Peyer's patch (tissue), 4 donors: Measurements from ENCODE around the gene CYTIP. TPM values are rescaled to one million over a fixed set of nuclear protein-coding genes. Genes with fewer than 3 reads are reported as not detected.
A peak's percentile ranks its signal among the peaks of the same experiment; 100 is the strongest.

Experiments used
- DNase-seq, 3 donors: peaks; one replicate each; pipeline ENCODE4 v3.0.0-alpha.2; 2017 to 2019
- H3K27ac ChIP-seq, 4 donors: fragments of 200-600 bp; sonication (generic); one replicate each; pipeline ENCODE4 v1.5.1; 2016 to 2019
- H3K27me3 ChIP-seq, 2 donors: fragments of 200-600 bp; sonication (generic); one replicate each; pipeline ENCODE4 v1.5.1; 2019
- H3K36me3 ChIP-seq, 3 donors: fragments of 200-600 bp; sonication (generic); one replicate each; pipeline ENCODE4 v1.5.1; 2016 to 2019
- H3K4me1 ChIP-seq, 4 donors: fragments of 200-600 bp; sonication (generic); one replicate each; pipeline ENCODE4 v1.5.1; 2016 to 2019
- H3K4me3 ChIP-seq, 4 donors: fragments of 200-600 bp; sonication (generic); 1 replicate in 3 of 4; 2 replicates in 1 of 4; pipeline ENCODE4 v1.5.1; 2016 to 2019; ENCODE audit warnings: mild to moderate bottlenecking in 1 of 4
- H3K9me3 ChIP-seq, 4 donors: fragments of 200-600 bp; sonication (generic); one replicate each; pipeline ENCODE4 v1.5.1; 2016 to 2019; ENCODE audit warnings: mild to moderate bottlenecking in 1 of 4
- POLR2A ChIP-seq, 2 donors: fragments of 450-650 bp; IDR thresholded peaks; one replicate each; pipeline ENCODE4 v1.5.1; 2017; ENCODE audit warnings: antibody characterized with exemption in 2 of 2, mild to moderate bottlenecking in 2 of 2, moderate library complexity in 2 of 2
- total RNA-seq, 4 donors: library from RNA; depleted of rRNA; stranded (reverse); fragments of >200 nt; gene quantifications; one replicate each; pipeline ENCODE4 v1.1.0, GENCODE V29; 2016
- TF ChIP-seq, protein P1 (sequence below), 6 experiments: fragments of 450-650 bp in 4 of 6; fragments of 200-600 bp in 2 of 6; sonication (generic) in 1 of 6; IDR thresholded peaks; one replicate each; pipeline ENCODE4 v1.5.1; 2017 to 2019; ENCODE audit warnings: antibody characterized with exemption in 6 of 6, mild to moderate bottlenecking in 3 of 6, moderate library complexity in 1 of 6

CYTIP gene
- total RNA-seq, 4 donors from 2014 or later, result 11.8 to 182 (median 21.0) TPM

DNA sequence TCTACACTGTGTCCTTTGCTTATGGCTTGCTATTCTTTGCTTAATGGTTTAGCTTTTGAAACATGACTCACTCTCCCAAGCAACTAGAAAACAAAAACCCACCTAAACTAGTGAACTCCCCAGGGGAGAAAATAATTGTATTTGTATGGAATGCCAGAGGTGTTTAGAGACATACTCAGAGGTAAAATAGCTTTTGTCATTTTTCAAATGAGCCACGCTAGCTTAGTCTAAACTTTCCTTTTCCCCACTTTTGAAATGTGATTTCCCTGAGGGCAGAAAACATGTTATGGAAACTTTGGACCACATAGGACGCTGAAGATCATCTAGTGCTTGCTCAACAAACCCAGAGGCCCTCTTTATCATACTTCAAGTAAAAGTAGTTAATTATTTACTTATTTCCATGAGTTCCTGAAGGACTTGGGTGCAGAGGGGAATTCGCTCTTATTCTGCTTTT, 16.5 kb upstream of the CYTIP start:
- Histone ChIP-seq H3K27me3 (no peaks in the 10 kb centered on the region), H3K9me3 (no peaks in the 10 kb centered on the region), H3K4me1 (peaks cover 0 to 6% (median 0%) of the 10 kb centered on the region in 4 donors), H3K36me3 (no peaks in the 10 kb centered on the region), H3K4me3 (no peak overlapping the region), H3K27ac (peak overlapping the region in 2 of 4 donors; percentile 34 to 49)
- TF ChIP-seq, protein P1, sequence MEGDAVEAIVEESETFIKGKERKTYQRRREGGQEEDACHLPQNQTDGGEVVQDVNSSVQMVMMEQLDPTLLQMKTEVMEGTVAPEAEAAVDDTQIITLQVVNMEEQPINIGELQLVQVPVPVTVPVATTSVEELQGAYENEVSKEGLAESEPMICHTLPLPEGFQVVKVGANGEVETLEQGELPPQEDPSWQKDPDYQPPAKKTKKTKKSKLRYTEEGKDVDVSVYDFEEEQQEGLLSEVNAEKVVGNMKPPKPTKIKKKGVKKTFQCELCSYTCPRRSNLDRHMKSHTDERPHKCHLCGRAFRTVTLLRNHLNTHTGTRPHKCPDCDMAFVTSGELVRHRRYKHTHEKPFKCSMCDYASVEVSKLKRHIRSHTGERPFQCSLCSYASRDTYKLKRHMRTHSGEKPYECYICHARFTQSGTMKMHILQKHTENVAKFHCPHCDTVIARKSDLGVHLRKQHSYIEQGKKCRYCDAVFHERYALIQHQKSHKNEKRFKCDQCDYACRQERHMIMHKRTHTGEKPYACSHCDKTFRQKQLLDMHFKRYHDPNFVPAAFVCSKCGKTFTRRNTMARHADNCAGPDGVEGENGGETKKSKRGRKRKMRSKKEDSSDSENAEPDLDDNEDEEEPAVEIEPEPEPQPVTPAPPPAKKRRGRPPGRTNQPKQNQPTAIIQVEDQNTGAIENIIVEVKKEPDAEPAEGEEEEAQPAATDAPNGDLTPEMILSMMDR (IDR thresholded peaks at IDR 0.05), result no peak
- no peak for TF ChIP-seq POLR2A (IDR thresholded peaks at IDR 0.05)
- DNase-seq, result no peak

DNA sequence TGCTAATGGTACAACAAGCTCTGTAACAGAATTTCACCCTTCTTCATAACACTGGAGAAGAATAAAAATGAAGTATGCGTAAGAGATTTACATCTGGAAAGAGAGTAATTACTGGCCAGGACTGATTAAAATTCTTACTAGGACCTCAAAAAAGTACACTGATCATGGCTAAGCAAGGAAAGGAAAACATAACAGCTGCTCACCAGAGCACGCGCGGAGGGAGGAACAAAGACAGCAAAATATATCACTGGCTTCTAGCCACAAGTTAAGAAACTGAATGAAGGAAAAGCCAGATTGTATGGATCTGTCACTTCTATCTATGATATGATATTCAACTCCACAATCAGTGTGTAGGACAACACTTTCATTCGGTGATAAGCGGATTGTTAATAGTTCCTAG, 15.6 kb upstream of the CYTIP start:
- DNase-seq, result no peak
- no peak overlapping the region for H3K4me3 ChIP-seq

DNA sequence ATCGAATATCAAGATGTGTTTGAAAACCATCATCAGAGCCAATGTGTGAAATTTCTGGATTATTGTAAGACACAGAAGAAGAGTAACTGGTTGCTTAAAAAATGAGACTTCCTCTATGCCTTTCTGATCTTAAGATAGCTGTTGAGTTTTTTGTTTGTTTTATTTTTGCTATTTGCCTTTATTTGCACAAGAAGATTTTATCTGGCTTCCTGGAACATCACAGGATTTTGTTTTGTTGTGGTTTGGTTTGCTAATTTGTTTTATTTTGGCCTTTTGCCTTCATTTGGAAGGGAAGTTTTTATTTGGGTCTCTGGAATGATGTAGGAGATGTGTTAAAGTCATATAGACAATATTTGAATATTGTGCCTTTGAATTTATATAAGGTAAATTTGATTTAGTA, 3.9 kb upstream of the CYTIP start:
- TF ChIP-seq, protein P1 (IDR thresholded peaks at IDR 0.05), result no peak
- peak in 1 of 2 donors; percentile 15 for TF ChIP-seq POLR2A (IDR thresholded peaks at IDR 0.05)
- H3K27ac ChIP-seq, result peak overlapping the region in 2 of 4 donors; percentile 3 to 55
- no peak for DNase-seq
- H3K4me1 ChIP-seq, result peaks cover 0 to 4% (median 0%) of the 10 kb centered on the region in 4 donors
- H3K4me3 ChIP-seq, result no peak overlapping the region
- H3K9me3 ChIP-seq, result no peaks in the 10 kb centered on the region
- no peaks in the 10 kb centered on the region for H3K36me3 ChIP-seq
- H3K27me3 ChIP-seq, result no peaks in the 10 kb centered on the region

More for the DNA sequence above, 15.6 kb upstream of the CYTIP start:
- Histone ChIP-seq H3K4me1 (peaks cover 0 to 6% (median 0%) of the 10 kb centered on the region in 4 donors), H3K9me3 (no peaks in the 10 kb centered on the region), H3K36me3 (no peaks in the 10 kb centered on the region), H3K27ac (no peak overlapping the region), H3K27me3 (no peaks in the 10 kb centered on the region)
- TF ChIP-seq, protein P1 (IDR thresholded peaks at IDR 0.05), result no peak
- TF ChIP-seq POLR2A (IDR thresholded peaks at IDR 0.05), result no peak

DNA sequence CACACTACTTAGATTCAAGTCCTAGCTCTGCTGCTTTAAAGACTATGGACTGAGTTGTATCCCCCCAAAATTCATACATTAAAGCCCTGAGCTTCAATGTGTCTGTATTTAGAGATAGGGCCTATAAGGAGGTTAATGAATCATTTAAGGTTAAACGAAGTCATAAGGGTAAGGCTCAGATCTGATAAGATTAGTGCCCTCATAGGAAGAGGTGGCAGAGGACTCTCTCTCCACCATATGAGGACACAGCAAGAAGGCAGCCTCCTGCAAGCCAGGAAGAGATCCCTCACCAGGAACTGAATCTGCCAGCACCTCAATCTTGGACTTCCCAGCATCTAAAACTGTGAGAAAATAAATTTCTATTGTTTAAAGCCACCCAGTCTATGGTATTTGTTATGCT, 3.1 kb upstream of the CYTIP start:
- peak overlapping the region in 3 of 4 donors; percentile 3 to 55 (median 38) for H3K27ac ChIP-seq
- no peak overlapping the region for H3K4me3 ChIP-seq
- no peaks in the 10 kb centered on the region for H3K36me3 ChIP-seq
- peaks cover 0 to 4% (median 0%) of the 10 kb centered on the region in 4 donors for H3K4me1 ChIP-seq
- TF ChIP-seq, protein P1 (IDR thresholded peaks at IDR 0.05), result no peak
- no peak for TF ChIP-seq POLR2A (IDR thresholded peaks at IDR 0.05)
- H3K9me3 ChIP-seq, result no peaks in the 10 kb centered on the region
- no peak for DNase-seq
- H3K27me3 ChIP-seq, result no peaks in the 10 kb centered on the region

DNA sequence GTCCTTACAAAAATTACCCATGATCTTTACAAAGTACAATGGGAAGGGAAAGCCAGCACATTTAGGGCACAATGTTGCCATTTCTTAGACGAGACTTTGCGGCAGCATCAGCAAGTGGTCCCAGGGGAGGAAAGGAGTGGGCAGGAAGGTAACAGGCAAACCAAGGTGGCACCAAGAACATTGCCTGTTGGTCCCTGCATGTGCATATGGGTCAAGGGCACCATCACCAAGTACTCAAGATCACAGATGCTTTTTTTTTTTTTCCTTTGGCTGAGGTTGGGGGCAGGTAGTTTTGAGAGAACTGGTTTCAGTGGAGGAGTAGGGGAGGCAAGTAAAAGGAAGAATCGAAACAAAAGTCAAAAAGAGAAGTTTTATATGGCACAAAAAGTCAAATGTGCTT, 752 bp upstream of the CYTIP start:
- H3K36me3 ChIP-seq, result no peaks in the 10 kb centered on the region
- no peaks in the 10 kb centered on the region for H3K27me3 ChIP-seq
- H3K9me3 ChIP-seq, result no peaks in the 10 kb centered on the region
- peak in 2 of 3 donors; percentile 62 to 76 for DNase-seq
- TF ChIP-seq, protein P1 (IDR thresholded peaks at IDR 0.05), result no peak
- no peak for TF ChIP-seq POLR2A (IDR thresholded peaks at IDR 0.05)
- H3K4me3 ChIP-seq, result peak overlapping the region; percentile 35 to 51 (median 46)
- peaks cover 0 to 10% (median 0%) of the 10 kb centered on the region in 4 donors for H3K4me1 ChIP-seq
- peak overlapping the region; percentile 66 to 86 (median 78) for H3K27ac ChIP-seq
